A549 treated with AZD2906 at 1 μM for 4 hours (cell line): ENCODE measurements around the gene LY86. TPM values are rescaled to one million over a fixed set of nuclear protein-coding genes. Genes with fewer than 3 reads are reported as not detected.

Experiments
- total RNA-seq: library from RNA; stranded (reverse); fragments of 200-300 nt; extraction: Qiagen RNA extraction; gene quantifications from 5 replicates; pipeline ENCODE4 v1.2.3, GENCODE V29; 2022

Gene LY86
- not detected in 5 replicates for total RNA-seq

DNA sequence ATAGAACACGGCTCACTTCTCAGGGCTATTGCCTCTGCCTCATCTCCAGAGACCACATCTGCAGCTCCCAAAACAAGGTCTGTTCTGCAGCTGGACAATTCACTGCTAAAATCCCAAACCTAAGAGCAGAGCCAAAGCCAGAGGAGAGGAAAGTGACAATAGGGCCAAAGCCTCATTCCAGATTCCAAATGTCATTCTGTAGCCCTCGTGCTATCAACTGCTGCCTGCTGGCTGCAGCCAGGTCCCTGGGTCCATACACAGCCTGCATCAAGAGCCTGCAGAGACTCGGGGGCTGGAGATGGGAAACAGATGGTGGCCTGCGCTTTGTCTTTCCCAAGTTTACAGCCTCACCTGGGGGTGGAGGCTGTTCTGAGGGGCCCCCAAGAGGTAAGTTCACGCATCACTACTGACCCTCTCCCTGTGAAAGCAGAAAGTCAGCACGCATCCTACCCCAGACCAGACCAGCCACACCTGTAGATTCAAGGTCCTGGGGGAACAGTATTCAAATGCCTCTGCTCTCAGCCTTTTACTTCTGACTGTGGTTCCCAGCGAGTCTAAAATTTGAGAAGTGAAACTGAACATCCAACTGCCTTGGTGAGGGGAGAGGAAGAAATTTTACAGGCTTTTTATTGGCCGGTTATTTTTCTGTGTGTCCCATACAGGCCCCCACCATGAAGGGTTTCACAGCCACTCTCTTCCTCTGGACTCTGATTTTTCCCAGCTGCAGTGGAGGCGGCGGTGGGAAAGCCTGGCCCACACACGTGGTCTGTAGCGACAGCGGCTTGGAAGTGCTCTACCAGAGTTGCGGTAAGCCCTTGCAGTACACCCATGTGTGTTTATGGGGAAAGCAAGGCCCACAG is at the start of gene LY86:
Gene LY86, plus strand, starts transcription at position 657 of the 860 bp plus-strand sequence. Its CDS starts 15 bp downstream, at position 672.

